ENCODE measurements around the gene SLC12A8. TPM values are rescaled to one million over a fixed set of nuclear protein-coding genes. Genes with fewer than 3 reads are reported as not detected.

Gene SLC12A8
- total RNA-seq, 4 donors from 2014 or later: 0.26 to 4.7 (median 0.58) TPM; not detected in 1

GRCh38 chr3:125073390-125073905 is 139.1 kb downstream of the SLC12A8 start:
- H3K27ac ChIP-seq: no peak overlapping the region
- H3K4me3 ChIP-seq: no peak overlapping the region
- no peaks in the 10 kb centered on the region for H3K4me1 ChIP-seq
- intact Hi-C loops (cut with DNase I; ENCODE audit: low total_unique reads): no loop called here
- H3K27me3 ChIP-seq: no peaks in the 10 kb centered on the region
- no peaks in the 10 kb centered on the region for H3K9me3 ChIP-seq
- TF ChIP-seq CTCF (IDR thresholded peaks at IDR 0.05): no peak
- no peak for TF ChIP-seq POLR2A (IDR thresholded peaks at IDR 0.05)
- no peak for DNase-seq
- H3K36me3 ChIP-seq: no peaks in the 10 kb centered on the region

DNA sequence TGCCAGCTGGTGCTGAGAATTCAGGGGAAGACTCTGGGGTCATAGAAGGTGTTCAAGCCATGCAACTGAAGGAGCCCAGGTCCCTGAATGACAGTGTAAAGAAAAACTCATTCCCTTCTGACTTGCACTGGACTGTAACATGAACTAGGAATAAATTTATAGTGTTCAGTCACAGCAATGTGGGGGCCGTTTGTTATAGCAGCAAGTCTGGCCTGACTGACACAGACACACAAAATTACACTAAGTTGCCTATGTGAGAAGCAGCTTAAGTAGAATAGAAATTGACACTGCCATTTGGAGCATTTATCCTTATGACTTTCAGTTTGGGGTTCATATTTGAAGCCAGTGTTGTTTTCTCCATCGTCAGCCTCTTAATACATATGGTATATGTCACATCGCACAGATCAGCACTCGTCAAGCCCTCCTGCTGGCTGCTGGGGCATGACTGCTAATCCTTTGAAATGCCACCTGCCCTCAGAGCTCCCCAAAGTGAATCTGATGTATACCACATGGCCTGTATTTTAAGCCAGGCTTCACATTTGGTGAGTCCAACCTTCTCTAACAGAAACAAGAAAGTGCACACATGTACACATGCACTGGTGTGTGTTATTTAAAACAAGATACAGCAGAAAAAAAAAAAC is 139.7 kb downstream of the SLC12A8 start:
- H3K36me3 ChIP-seq: no peaks in the 10 kb centered on the region
- H3K27ac ChIP-seq: no peak overlapping the region
- no peaks in the 10 kb centered on the region for H3K4me1 ChIP-seq
- intact Hi-C loops (cut with DNase I; ENCODE audit: low total_unique reads): no loop called here
- DNase-seq: no peak
- H3K27me3 ChIP-seq: no peaks in the 10 kb centered on the region
- TF ChIP-seq CTCF (IDR thresholded peaks at IDR 0.05) (no peak), POLR2A (IDR thresholded peaks at IDR 0.05) (no peak)
- H3K4me3 ChIP-seq: no peak overlapping the region
- no peaks in the 10 kb centered on the region for H3K9me3 ChIP-seq

DNA sequence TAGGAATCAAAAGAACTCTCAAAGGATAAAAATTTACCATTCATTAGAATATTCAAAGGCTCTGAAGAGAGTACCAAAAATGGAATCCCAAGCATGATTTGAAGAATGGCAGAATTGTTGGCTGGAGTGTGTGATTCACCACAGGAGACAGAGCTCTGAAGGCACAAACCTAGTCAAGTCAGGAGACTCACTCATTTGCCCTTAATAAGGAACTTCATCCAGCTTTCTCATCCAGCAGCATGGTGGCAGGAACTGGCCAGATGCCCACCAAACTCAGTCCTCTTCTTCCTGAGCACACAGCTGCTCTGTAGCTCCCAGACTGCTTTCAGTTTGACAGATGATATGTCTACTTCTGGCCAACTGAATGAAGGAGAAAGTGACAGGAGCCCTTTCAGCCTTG is 140.2 kb downstream of the SLC12A8 start:
- TF ChIP-seq CTCF (IDR thresholded peaks at IDR 0.05) (no peak), POLR2A (IDR thresholded peaks at IDR 0.05) (no peak)
- Histone ChIP-seq H3K4me3 (no peak overlapping the region), H3K27me3 (no peaks in the 10 kb centered on the region), H3K4me1 (no peaks in the 10 kb centered on the region), H3K9me3 (no peaks in the 10 kb centered on the region), H3K36me3 (no peaks in the 10 kb centered on the region), H3K27ac (no peak overlapping the region)
- intact Hi-C loops (cut with DNase I; ENCODE audit: low total_unique reads): no loop called here
- DNase-seq: no peak

- Histone ChIP-seq H3K9me3 (no peaks in the 10 kb centered on the region), H3K4me1 (no peaks in the 10 kb centered on the region), H3K4me3 (no peak overlapping the region), H3K27ac (no peak overlapping the region), H3K36me3 (no peaks in the 10 kb centered on the region), H3K27me3 (no peaks in the 10 kb centered on the region)
- no peak for TF ChIP-seq POLR2A (IDR thresholded peaks at IDR 0.05)
- TF ChIP-seq CTCF (IDR thresholded peaks at IDR 0.05): no peak
- intact Hi-C loops (cut with DNase I; ENCODE audit: low total_unique reads): no loop called here
- no peak for DNase-seq
Observed at GRCh38 chr3:125069968-125070745, 142.4 kb downstream of the SLC12A8 start.

DNA sequence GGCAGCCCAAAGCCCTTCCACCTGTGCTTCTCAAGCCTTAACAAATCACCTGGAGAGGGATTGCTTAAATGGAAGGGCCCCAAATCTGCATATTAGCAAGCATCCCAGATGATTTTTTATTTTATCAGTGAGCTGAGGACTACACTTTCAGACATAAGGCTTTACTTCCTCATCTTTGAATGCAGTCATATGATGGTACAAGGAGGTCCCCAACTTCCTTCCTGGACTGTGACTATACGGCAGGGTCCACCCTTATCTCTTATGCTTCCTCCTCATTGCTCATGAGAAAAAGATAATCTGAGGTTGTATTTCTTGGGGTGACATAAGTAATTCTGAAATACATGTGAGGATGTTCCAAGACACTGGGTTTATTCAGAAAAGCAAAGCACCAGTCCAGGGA is 143.1 kb downstream of the SLC12A8 start:
- intact Hi-C loops (cut with DNase I; ENCODE audit: low total_unique reads): no loop called here

More for the DNA sequence above, 143.1 kb downstream of the SLC12A8 start:
- TF ChIP-seq POLR2A (IDR thresholded peaks at IDR 0.05) (no peak), CTCF (IDR thresholded peaks at IDR 0.05) (no peak)
- H3K27me3 ChIP-seq: no peaks in the 10 kb centered on the region
- no peaks in the 10 kb centered on the region for H3K36me3 ChIP-seq
- H3K4me1 ChIP-seq: no peaks in the 10 kb centered on the region
- DNase-seq: no peak
- no peak overlapping the region for H3K27ac ChIP-seq
- no peak overlapping the region for H3K4me3 ChIP-seq
- H3K9me3 ChIP-seq: no peaks in the 10 kb centered on the region
